Ascending aorta (tissue), 2 donors: ENCODE measurements around the gene FGF12. TPM values are rescaled to one million over a fixed set of nuclear protein-coding genes. Genes with fewer than 3 reads are reported as not detected.

Experiments
- DNase-seq, 2 donors: peaks; one replicate each; pipeline ENCODE4 v3.0.0-alpha.2; 2019; ENCODE audit warnings: low spot score in 2 of 2
- H3K27ac ChIP-seq, 2 donors: fragments of 200-600 bp; sonication (generic); one replicate each; pipeline ENCODE4 v1.5.1; 2016 to 2017; ENCODE audit warnings: mild to moderate bottlenecking in 1 of 2
- H3K27me3 ChIP-seq: fragments of 200-600 bp; sonication (generic); one replicate; pipeline ENCODE4 v1.5.1; 2017
- H3K36me3 ChIP-seq, 2 donors: fragments of 200-600 bp; sonication (generic); one replicate each; pipeline ENCODE4 v1.5.1; 2016
- H3K4me1 ChIP-seq, 2 donors: fragments of 200-600 bp; sonication (generic); one replicate each; pipeline ENCODE4 v1.5.1; 2016 to 2017; ENCODE audit warnings: mild to moderate bottlenecking in 1 of 2
- H3K4me3 ChIP-seq, 2 donors: fragments of 200-600 bp; sonication (generic); one replicate each; pipeline ENCODE4 v1.5.1; 2016 to 2017; ENCODE audit warnings: mild to moderate bottlenecking in 1 of 2
- H3K9me3 ChIP-seq, 2 donors: fragments of 200-600 bp; sonication (generic); one replicate each; pipeline ENCODE4 v1.5.1; 2016
- intact Hi-C: fragments of 100-400 bp; cut with DNase I; formaldehyde crosslinking; loops from one replicate; pipeline ENCODE4 v1.15.1; 2023
- total RNA-seq: library from RNA; depleted of rRNA; stranded (reverse); fragments of >200 nt; gene quantifications from one replicate; pipeline ENCODE4 v1.1.0, GENCODE V29; 2016
- TF ChIP-seq, protein P1 (sequence below), 3 experiments: fragments of 200-600 bp in 2 of 3; fragments of 450-650 bp in 1 of 3; sonication (generic) in 2 of 3; IDR thresholded peaks; one replicate each; pipeline ENCODE4 v1.5.1; 2016 to 2019; ENCODE audit warnings: antibody characterized with exemption in 3 of 3, mild to moderate bottlenecking in 1 of 3, moderate library complexity in 1 of 3

The FGF12 gene
- total RNA-seq, 1 donor from 2014 or later = 0.43 TPM

DNA sequence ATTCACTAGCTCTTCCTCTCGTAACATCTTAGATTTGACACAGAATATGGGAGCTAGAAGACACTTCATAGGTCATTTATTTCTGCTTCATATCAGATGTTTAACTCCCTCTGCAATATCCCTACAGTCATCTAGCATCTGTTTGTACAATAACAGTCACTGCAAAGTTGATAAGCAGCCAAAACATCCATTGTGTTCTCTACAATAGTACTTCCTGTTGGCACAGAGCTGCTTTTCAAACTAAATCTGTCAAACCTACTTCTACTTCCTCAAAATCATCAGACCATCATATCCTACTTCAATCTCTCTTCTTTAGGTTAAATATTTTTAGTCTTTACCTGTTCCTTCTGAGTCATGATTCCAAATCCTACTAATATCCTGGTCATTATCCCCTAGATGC, 233.2 kb downstream of the FGF12 start:
- DNase-seq = no peak
- H3K27ac ChIP-seq = no peak overlapping the region
- H3K4me3 ChIP-seq = no peak overlapping the region
- TF ChIP-seq, protein P1, sequence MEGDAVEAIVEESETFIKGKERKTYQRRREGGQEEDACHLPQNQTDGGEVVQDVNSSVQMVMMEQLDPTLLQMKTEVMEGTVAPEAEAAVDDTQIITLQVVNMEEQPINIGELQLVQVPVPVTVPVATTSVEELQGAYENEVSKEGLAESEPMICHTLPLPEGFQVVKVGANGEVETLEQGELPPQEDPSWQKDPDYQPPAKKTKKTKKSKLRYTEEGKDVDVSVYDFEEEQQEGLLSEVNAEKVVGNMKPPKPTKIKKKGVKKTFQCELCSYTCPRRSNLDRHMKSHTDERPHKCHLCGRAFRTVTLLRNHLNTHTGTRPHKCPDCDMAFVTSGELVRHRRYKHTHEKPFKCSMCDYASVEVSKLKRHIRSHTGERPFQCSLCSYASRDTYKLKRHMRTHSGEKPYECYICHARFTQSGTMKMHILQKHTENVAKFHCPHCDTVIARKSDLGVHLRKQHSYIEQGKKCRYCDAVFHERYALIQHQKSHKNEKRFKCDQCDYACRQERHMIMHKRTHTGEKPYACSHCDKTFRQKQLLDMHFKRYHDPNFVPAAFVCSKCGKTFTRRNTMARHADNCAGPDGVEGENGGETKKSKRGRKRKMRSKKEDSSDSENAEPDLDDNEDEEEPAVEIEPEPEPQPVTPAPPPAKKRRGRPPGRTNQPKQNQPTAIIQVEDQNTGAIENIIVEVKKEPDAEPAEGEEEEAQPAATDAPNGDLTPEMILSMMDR (IDR thresholded peaks at IDR 0.05) = no peak
- no peaks in the 10 kb centered on the region for H3K36me3 ChIP-seq
- no peaks in the 10 kb centered on the region for H3K27me3 ChIP-seq
- H3K4me1 ChIP-seq = no peaks in the 10 kb centered on the region
- intact Hi-C loops = no loop called here
- H3K9me3 ChIP-seq = no peaks in the 10 kb centered on the region

GRCh38 chr3:192490720-192491119, 236.6 kb downstream of the FGF12 start:
- no peaks in the 10 kb centered on the region for H3K36me3 ChIP-seq
- H3K9me3 ChIP-seq = no peaks in the 10 kb centered on the region
- intact Hi-C loops = no loop called here
- no peaks in the 10 kb centered on the region for H3K4me1 ChIP-seq
- DNase-seq = no peak
- H3K27ac ChIP-seq = no peak overlapping the region
- H3K27me3 ChIP-seq = no peaks in the 10 kb centered on the region
- no peak overlapping the region for H3K4me3 ChIP-seq
- TF ChIP-seq, protein P1 (IDR thresholded peaks at IDR 0.05) = no peak

GRCh38 chr3:192489579-192489978, 237.8 kb downstream of the FGF12 start:
- no peaks in the 10 kb centered on the region for H3K9me3 ChIP-seq
- H3K27ac ChIP-seq = no peak overlapping the region
- H3K4me3 ChIP-seq = no peak overlapping the region
- no peaks in the 10 kb centered on the region for H3K27me3 ChIP-seq
- intact Hi-C loops = no loop called here
- TF ChIP-seq, protein P1 (IDR thresholded peaks at IDR 0.05) = no peak
- no peak for DNase-seq
- no peaks in the 10 kb centered on the region for H3K36me3 ChIP-seq
- H3K4me1 ChIP-seq = no peaks in the 10 kb centered on the region

DNA sequence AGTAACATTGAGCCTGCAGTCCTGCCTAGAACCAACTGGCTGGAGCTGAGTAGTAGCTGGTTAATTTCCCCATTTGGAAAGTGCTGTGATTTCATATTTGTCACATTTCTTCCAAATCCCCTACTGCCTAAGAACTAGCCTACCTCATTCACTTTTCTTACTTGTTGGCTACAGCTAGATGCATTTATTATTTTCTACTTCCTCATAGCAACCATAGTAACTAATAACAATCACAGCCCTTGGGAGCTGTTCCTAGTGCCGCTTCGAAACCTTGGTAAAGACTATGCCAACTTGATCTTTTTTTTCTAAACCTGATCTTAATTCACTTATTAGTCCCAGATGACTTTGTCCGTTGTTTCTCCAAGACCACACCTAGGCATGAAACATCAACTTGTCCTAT, 240.3 kb downstream of the FGF12 start:
- DNase-seq = no peak
- H3K27ac ChIP-seq = no peak overlapping the region
- intact Hi-C loops = no loop called here
- H3K9me3 ChIP-seq = no peaks in the 10 kb centered on the region
- no peaks in the 10 kb centered on the region for H3K27me3 ChIP-seq
- H3K4me3 ChIP-seq = no peak overlapping the region
- H3K4me1 ChIP-seq = no peaks in the 10 kb centered on the region
- TF ChIP-seq, protein P1 (IDR thresholded peaks at IDR 0.05) = no peak
- H3K36me3 ChIP-seq = no peaks in the 10 kb centered on the region

- H3K4me3 ChIP-seq = no peak overlapping the region
- intact Hi-C loops = no loop called here
- H3K36me3 ChIP-seq = no peaks in the 10 kb centered on the region
- no peaks in the 10 kb centered on the region for H3K27me3 ChIP-seq
- TF ChIP-seq, protein P1 (IDR thresholded peaks at IDR 0.05) = no peak
- no peak overlapping the region for H3K27ac ChIP-seq
- no peaks in the 10 kb centered on the region for H3K9me3 ChIP-seq
- no peak for DNase-seq
- no peaks in the 10 kb centered on the region for H3K4me1 ChIP-seq
These were observed 244.5 kb downstream of the FGF12 start for GRCh38 chr3:192482809-192483208.

- Histone ChIP-seq H3K4me1 (no peaks in the 10 kb centered on the region), H3K4me3 (no peak overlapping the region), H3K27ac (no peak overlapping the region), H3K27me3 (no peaks in the 10 kb centered on the region), H3K9me3 (no peaks in the 10 kb centered on the region), H3K36me3 (no peaks in the 10 kb centered on the region)
- TF ChIP-seq, protein P1 (IDR thresholded peaks at IDR 0.05) = no peak
- no peak for DNase-seq
- intact Hi-C loops = no loop called here
These were observed 244.9 kb downstream of the FGF12 start for GRCh38 chr3:192482391-192482790.
